Mammary epithelial cell (primary cell): Measurements from ENCODE around the gene RAD51B.

Experiments used
- EZH2 ChIP-seq: IDR thresholded peaks from 2 replicates; pipeline ENCODE4 v1.6.1; 2012; ENCODE audit warnings: low read length, inconsistent platforms, borderline replicate concordance
- TF ChIP-seq, protein P1 (sequence below), 2 donors: IDR thresholded peaks in 1 of 2; conservative IDR thresholded peaks in 1 of 2; 2 replicates each; pipeline ENCODE4 v1.5.1; 2011 to 2012; ENCODE audit warnings: inconsistent platforms in 2 of 2, low read length in 2 of 2, mild to moderate bottlenecking in 2 of 2, control low read depth in 1 of 2, low read depth in 1 of 2; ENCODE audit not compliant: insufficient read depth in 1 of 2; ENCODE audit errors: extremely low read depth in 1 of 2

DNA sequence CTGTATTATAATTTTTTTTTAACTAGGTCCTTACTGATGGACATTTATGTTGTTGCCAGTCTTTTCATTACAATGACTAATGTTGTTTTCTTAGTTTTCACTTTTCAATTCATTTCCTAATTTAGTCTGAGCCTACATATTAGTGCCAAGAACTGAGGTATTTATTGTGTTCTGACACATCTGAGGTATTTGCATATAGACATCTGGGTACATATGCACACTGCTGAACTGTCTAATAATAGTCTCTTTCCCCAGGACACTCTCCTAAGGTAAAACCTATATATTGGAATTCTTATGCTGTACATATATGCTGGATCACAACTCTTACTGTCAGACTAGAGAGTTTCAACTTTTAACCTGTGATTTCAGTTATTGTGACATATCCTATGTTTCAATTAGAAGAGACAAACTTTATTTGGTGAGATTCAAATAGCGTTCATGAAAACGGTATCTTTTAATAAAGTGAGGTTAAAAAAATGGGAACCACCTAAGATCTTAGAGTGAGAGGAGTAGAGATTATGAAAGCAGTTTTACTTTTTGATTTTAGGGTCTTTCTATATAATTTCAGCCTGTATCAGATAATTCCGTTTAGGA, 263.2 kb downstream of the RAD51B start:
- TF ChIP-seq, protein P1, sequence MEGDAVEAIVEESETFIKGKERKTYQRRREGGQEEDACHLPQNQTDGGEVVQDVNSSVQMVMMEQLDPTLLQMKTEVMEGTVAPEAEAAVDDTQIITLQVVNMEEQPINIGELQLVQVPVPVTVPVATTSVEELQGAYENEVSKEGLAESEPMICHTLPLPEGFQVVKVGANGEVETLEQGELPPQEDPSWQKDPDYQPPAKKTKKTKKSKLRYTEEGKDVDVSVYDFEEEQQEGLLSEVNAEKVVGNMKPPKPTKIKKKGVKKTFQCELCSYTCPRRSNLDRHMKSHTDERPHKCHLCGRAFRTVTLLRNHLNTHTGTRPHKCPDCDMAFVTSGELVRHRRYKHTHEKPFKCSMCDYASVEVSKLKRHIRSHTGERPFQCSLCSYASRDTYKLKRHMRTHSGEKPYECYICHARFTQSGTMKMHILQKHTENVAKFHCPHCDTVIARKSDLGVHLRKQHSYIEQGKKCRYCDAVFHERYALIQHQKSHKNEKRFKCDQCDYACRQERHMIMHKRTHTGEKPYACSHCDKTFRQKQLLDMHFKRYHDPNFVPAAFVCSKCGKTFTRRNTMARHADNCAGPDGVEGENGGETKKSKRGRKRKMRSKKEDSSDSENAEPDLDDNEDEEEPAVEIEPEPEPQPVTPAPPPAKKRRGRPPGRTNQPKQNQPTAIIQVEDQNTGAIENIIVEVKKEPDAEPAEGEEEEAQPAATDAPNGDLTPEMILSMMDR (conservative IDR thresholded peaks at IDR 0.05 in 1 of 2, IDR thresholded peaks at IDR 0.05 in 1 of 2; ENCODE audit: extremely low read depth in 1 of 2, insufficient read depth in 1 of 2, low read depth in 1 of 2, low read length in 2 of 2): no peak
- TF ChIP-seq EZH2: no peak
